ENCODE results near the gene C16orf46.

GRCh38 chr16:81036751-81037350 is 40.2 kb downstream of the C16orf46 start:
- no peak for TF ChIP-seq POLR2A (IDR thresholded peaks at IDR 0.05)
- TF ChIP-seq, protein P1, sequence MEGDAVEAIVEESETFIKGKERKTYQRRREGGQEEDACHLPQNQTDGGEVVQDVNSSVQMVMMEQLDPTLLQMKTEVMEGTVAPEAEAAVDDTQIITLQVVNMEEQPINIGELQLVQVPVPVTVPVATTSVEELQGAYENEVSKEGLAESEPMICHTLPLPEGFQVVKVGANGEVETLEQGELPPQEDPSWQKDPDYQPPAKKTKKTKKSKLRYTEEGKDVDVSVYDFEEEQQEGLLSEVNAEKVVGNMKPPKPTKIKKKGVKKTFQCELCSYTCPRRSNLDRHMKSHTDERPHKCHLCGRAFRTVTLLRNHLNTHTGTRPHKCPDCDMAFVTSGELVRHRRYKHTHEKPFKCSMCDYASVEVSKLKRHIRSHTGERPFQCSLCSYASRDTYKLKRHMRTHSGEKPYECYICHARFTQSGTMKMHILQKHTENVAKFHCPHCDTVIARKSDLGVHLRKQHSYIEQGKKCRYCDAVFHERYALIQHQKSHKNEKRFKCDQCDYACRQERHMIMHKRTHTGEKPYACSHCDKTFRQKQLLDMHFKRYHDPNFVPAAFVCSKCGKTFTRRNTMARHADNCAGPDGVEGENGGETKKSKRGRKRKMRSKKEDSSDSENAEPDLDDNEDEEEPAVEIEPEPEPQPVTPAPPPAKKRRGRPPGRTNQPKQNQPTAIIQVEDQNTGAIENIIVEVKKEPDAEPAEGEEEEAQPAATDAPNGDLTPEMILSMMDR (IDR thresholded peaks at IDR 0.05): no peak

Data from ovary (tissue), 3 donors.